Ovary (tissue), 9 donors: ENCODE data around the gene KRT85. TPM values are rescaled to one million over a fixed set of nuclear protein-coding genes. Genes with fewer than 3 reads are reported as not detected.

Experiments
- DNase-seq, 5 donors: peaks; one replicate each; pipeline ENCODE4 v3.0.0-alpha.2; 2019 to 2020
- H3K27ac ChIP-seq, 2 donors: fragments of 200-600 bp; one replicate each; pipeline versions ENCODE4 v1.5.1 to v1.8.0; 2019 to 2022
- H3K27me3 ChIP-seq: fragments of 200-600 bp; one replicate; pipeline ENCODE4 v1.8.0; 2022
- H3K36me3 ChIP-seq: fragments of 200-600 bp; sonication (generic); one replicate; pipeline ENCODE4 v1.5.1; 2019
- H3K4me1 ChIP-seq: one replicate; pipeline ENCODE4 v1.8.1; 2013; ENCODE audit warnings: mild to moderate bottlenecking, moderate library complexity; ENCODE audit not compliant: insufficient read depth
- H3K4me3 ChIP-seq: fragments of 200-600 bp; sonication (generic); one replicate; pipeline ENCODE4 v1.5.1; 2017
- H3K9me3 ChIP-seq, 2 donors: fragments of 200-600 bp in 1 of 2; sonication (generic) in 1 of 2; one replicate each; pipeline versions ENCODE4 v1.5.1 to v1.8.1; 2013 to 2019; ENCODE audit warnings: mild to moderate bottlenecking in 1 of 2, moderate library complexity in 1 of 2
- CTCF ChIP-seq, 3 donors: fragments of 450-650 bp in 2 of 3; fragments of 200-600 bp in 1 of 3; IDR thresholded peaks; one replicate each; pipeline versions ENCODE4 v1.5.1 to v1.8.0; 2016 to 2022; ENCODE audit warnings: antibody characterized with exemption in 3 of 3, mild to moderate bottlenecking in 1 of 3
- EP300 ChIP-seq: sonication (generic); formaldehyde crosslinking; IDR thresholded peaks from one replicate; pipeline ENCODE4 v1.6.1; 2017; ENCODE audit warnings: antibody characterized with exemption
- POLR2A ChIP-seq: fragments of 450-650 bp; IDR thresholded peaks from one replicate; pipeline ENCODE4 v1.6.1; 2017; ENCODE audit warnings: antibody characterized with exemption, mild to moderate bottlenecking, moderate library complexity
- WGBS, 3 donors: extraction: QIAGEN DNeasy Blood & Tissue Kit in 1 of 3; methylation state at CpG; one replicate each; pipeline versions ENCODE4 v1.1.5 to v1.1.7; 2013 to 2017; 5-methylcytosine and 5-hydroxymethylcytosine counted together
- intact Hi-C, 4 donors: fragments of 100-400 bp; cut with DNase I; formaldehyde crosslinking; loops; one replicate each; pipeline versions ENCODE4 v1.11.0 to v1.15.1; 2022 to 2023
- polyA plus RNA-seq, 2 donors: library from polyadenylated mRNA; stranded (reverse); fragments of 200-250 nt in 1 of 2; fragments of 350-450 nt in 1 of 2; fragmentation: Illumina TruSeq in 1 of 2; extraction: RNeasy Lipid Tissue Mini Kit (QIAGEN cat#74804) in 1 of 2; gene quantifications; one replicate each; pipeline ENCODE4 v1.2.3, GENCODE V29; 2013 to 2014
- total RNA-seq, 7 donors: library from RNA; depleted of rRNA in 2 of 7; stranded (reverse); fragments of >200 nt in 2 of 7; fragmentation: NEBNext Ultra II Directional in 3 of 7; extraction: Animal tissue kit (Norgen Biotek cat#: 25700) in 3 of 7; gene quantifications; one replicate each; pipeline versions ENCODE4 v1.1.0 to v1.2.4, GENCODE V29; 2016 to 2023
- donor health status: DM: no; HTN: no; CAD: no; lungs with moderate emphysema.
- donor health status: DM: no; HTN: no; CAD: no.
- donor health status: Bipolar disorder and iron deficiency.
- donor health status: DM: yes; HTN: yes; CAD: no.
- donor health status: DM: no; HTN: no; CAD: no.
- donor health status: DM: yes; HTN: yes; CAD: no.

The KRT85 gene
- total and polyA plus RNA-seq, 9 donors = not detected

DNA sequence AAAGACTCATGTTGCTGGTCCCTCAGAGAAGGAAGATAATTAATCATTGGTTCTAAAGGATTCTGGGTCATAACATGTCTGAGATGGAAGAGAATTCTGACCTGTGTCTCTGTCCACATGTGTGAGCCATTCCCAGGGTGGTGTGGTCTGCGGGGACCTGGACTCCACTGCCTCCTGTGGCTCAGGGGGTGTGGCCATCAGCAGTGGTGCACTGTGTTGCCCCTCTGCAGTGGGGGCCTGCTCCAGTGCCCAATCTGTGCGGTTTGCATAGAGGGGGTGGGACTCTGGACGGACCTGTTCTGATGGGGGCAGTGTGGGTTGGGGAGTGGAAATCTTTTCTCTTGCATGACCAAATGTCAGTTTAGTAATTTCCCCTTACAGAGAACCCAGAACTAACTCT lies 13.5 kb downstream of the KRT85 start:
- H3K27ac ChIP-seq = no peak overlapping the region
- 61 to 78% (median 70%) methylated on average over 3 of the region's 3 CpGs for WGBS, 3 donors
- TF ChIP-seq POLR2A = no peak
- TF ChIP-seq EP300 = no peak
- no peaks in the 10 kb centered on the region for H3K36me3 ChIP-seq
- H3K4me1 ChIP-seq = no peaks in the 10 kb centered on the region
- H3K4me3 ChIP-seq = no peak overlapping the region
- H3K9me3 ChIP-seq = no peaks in the 10 kb centered on the region
- DNase-seq = no peak
- intact Hi-C loops = no loop called here
- no peaks in the 10 kb centered on the region for H3K27me3 ChIP-seq

GRCh38 chr12:52352951-52353350 lies 14.3 kb downstream of the KRT85 start:
- Histone ChIP-seq H3K9me3 (no peaks in the 10 kb centered on the region), H3K4me1 (no peaks in the 10 kb centered on the region), H3K27me3 (no peaks in the 10 kb centered on the region), H3K27ac (no peak overlapping the region), H3K4me3 (no peak overlapping the region), H3K36me3 (no peaks in the 10 kb centered on the region)
- no peak for DNase-seq
- intact Hi-C loops = no loop called here
- no peak for TF ChIP-seq EP300
- no peak for TF ChIP-seq POLR2A
- no peak for TF ChIP-seq CTCF (IDR thresholded peaks at IDR 0.05)
- 83 to 92% (median 86%) methylated on average over 2 of the region's 2 CpGs for WGBS, 3 donors

DNA sequence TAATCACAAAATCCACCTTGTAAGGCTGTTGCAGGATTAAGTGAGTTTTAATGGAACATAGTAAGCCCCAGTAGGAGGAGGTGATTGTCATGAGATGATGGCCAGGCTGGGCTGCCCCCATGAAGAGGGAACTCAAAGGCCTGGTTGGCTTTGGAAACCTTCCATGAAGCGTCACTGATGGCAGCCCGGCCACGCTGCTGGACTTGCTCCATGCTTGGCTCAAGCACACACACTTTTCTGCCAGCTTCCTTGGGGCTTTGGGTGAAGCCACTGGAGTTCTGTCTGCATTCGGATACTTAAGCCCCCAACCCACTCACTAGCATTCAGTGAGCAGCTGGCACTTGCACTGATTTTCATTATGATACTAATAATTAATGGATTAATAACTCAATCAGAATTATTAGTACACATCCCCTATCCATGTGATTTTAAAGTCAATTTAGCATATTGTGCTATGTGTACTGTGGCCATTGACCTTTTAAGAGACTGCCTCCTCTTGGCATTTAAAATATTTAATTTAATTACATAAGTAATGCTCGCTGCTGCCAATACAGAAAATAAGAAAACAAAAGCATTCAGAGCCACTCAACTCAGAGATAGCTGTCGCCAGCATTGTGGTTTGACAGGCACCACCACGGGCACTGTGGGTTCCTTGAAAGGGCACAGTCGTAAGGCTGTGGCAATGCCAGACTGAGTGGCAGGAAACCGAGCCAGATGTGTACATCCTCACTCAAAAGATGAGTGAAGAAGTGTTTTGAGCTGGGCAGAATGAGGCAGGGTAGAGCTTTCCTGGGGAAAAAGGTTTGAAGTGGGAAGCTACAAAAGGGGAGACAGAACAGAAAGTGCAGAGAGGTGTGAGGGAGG lies 15.9 kb downstream of the KRT85 start:
- TF ChIP-seq EP300 = no peak
- TF ChIP-seq POLR2A = no peak
- TF ChIP-seq CTCF (IDR thresholded peaks at IDR 0.05) = no peak
- 63 to 77% (median 66%) methylated on average over 9 of the region's 9 CpGs for WGBS, 3 donors
- DNase-seq = no peak
- Histone ChIP-seq H3K36me3 (no peaks in the 10 kb centered on the region), H3K27ac (no peak overlapping the region), H3K4me1 (no peaks in the 10 kb centered on the region), H3K9me3 (no peaks in the 10 kb centered on the region), H3K4me3 (no peak overlapping the region), H3K27me3 (no peaks in the 10 kb centered on the region)
- intact Hi-C loops = no loop called here

GRCh38 chr12:52350786-52351185 lies 16.5 kb downstream of the KRT85 start:
- 94 to 96% (median 94%) methylated on average over 5 of the region's 5 CpGs for WGBS, 3 donors

More at GRCh38 chr12:52350786-52351185, 16.5 kb downstream of the KRT85 start:
- TF ChIP-seq EP300 = no peak
- no peak for TF ChIP-seq CTCF (IDR thresholded peaks at IDR 0.05)
- no peak for TF ChIP-seq POLR2A
- Histone ChIP-seq H3K4me1 (no peaks in the 10 kb centered on the region), H3K36me3 (no peaks in the 10 kb centered on the region), H3K4me3 (no peak overlapping the region), H3K27me3 (no peaks in the 10 kb centered on the region), H3K27ac (no peak overlapping the region), H3K9me3 (no peaks in the 10 kb centered on the region)
- intact Hi-C loops = no loop called here
- DNase-seq = no peak
